Diencephalon (tissue), 1 donor: ENCODE results near the gene S100A4. TPM values are rescaled to one million over a fixed set of nuclear protein-coding genes. Genes with fewer than 3 reads are reported as not detected.

Experiments
- total RNA-seq: library from RNA; depleted of rRNA; stranded (reverse); fragments of >200 nt; gene quantifications from one replicate; pipeline ENCODE4 v1.2.3, GENCODE V29; 2014

The S100A4 gene
- 3.2 TPM for total RNA-seq

DNA sequence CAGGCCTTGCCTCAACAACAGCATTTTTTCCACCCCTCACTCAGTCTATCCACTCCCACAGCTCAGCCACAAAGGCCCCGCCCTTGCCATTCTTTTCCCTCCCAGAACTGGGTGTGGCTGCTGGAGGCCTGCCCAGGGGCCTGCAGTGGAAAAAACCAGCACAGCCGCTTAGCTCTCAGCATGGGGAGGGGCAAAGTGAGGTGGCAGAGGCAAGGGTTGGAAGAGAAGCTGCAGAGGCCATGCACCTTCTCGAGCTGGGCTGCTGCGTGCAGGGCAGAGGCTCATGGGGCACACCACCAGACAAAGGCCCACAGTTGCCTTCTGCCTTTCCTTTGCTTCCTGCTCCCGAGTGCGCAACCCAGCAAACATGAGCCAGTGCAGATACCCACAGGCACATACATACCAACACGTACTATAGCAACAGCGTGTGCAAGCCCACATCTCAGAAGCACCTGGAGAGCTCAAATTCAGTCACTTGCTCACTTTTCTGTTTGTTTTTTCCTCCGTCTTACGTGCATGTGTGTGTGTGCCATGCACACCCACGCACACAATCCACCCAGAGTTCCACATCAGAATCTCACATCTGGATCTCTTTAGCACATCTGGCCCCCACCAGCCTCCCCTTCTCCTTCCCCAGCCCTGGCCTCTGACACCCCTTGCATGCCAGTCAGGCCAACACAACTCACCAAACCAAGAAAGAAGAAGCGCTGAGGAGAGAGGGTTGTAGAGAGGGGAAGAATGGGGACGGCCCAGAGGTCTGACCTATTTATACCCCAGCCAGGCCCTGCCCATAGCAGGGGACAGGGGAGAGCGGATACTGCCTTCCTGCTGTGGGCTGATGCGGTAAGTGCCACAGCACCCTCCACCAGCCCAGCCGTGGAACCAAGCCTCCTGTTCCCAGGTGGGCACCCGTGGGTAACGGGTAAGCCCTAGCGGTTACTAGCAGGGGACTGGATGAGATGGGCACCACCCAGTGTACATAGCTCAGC lies at the start of gene S100A4:
S100A4 (minus strand) TSS at position 740 of the 989 bp plus-strand sequence. CDS start 1,012 bp downstream, outside the sequence.

DNA sequence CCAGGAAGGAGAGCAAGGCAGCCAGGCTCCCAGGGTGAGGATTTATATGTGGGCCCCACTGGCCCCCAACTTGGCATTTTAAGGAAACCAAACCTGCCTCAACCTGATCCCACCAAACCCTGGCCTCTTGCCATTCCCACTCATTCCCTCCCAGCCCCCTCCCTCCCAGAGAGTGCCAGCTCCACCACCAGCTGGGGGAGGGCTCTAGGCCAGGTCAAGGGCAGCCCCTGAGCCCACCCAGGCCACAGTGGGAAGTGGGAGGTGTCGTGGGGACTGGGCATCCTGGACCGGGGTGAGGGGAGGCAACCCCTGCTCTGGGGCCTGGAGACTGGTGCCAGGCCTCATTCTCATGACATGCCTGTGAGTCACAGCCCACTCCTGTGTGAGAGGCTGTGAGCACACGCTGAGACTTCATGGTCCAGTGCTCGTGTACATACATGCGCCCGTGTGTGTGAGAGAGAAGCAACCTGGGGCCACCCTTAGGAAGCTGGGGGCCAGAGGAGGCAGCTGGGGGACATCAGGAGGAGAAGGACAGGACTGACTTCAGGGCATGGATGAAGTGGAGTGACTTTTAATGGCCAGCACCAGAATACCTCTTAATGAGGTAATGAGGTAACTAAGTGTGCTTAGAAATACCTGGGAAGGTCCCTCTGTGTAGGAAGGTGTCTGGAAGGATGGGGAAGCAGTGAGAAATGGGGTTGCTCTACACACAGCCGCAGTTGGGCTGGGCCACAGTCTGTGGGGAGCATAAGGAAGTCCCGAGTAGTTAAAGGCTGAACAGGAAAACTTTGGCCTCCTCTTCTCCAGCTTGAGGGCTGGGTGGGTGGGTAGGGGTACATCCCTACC lies 20.1 kb upstream of the S100A4 start, which contains the start of gene S100A2:
S100A2 (minus strand) TSS at position 316 of the 846 bp plus-strand sequence. CDS start 1,967 bp downstream, outside the sequence.

GRCh38 chr1:153548722-153549688 lies 3.4 kb upstream of the S100A4 start, which contains the start of gene S100A3:
S100A3 (minus strand) TSS chr1:153549258; CDS start chr1:153548485, 773 bp downstream.

DNA sequence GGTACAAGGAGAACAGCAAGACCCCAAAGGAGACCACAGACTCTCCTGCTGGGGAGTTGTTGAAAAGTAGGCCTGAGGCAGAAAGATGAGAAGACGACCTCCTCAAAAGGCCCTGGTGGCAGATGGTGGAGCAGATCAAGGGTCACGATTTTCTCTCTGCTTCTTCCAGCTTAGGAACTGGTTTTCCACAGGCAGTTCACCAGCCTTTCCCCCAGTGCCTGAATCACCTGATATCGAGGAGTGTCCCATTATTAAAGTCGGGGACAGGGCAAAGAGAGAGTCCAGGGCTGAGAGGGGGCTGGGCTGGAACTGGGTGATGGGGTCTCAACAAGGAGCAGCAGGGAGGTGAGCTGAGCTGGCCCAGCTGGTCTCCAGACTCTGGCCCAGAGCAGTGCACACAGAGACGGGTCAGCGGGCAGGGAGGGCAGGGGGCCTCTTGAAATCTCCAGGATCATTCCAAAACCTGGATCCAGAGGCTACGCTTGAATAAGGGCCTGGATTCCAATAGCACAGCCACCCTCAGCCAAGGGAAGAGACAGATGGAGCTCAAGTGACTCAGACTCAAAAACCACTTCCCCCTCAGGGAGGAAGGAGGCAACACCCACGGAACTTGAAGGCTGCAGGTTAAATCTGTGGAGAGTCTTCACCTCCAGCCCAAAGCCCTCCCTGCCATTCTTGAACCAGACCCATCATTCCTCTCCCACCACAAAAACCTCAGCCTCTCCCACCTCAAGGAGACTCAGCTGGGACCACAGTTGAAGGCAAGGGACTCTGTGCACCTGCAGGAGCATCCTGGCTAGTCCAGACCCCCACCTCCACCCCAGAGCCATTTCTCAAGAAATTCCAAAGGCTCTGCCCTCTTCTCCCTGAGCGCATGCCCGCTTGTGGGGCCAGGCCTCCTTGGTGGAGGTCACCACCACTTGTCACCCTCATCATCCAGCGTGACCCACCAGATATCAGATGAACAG lies 4.9 kb downstream of the S100A4 start, which contains the start of gene S100A5:
S100A5 (minus strand) TSS at position 541 of the 968 bp plus-strand sequence. CDS start 743 bp downstream, outside the sequence.

DNA sequence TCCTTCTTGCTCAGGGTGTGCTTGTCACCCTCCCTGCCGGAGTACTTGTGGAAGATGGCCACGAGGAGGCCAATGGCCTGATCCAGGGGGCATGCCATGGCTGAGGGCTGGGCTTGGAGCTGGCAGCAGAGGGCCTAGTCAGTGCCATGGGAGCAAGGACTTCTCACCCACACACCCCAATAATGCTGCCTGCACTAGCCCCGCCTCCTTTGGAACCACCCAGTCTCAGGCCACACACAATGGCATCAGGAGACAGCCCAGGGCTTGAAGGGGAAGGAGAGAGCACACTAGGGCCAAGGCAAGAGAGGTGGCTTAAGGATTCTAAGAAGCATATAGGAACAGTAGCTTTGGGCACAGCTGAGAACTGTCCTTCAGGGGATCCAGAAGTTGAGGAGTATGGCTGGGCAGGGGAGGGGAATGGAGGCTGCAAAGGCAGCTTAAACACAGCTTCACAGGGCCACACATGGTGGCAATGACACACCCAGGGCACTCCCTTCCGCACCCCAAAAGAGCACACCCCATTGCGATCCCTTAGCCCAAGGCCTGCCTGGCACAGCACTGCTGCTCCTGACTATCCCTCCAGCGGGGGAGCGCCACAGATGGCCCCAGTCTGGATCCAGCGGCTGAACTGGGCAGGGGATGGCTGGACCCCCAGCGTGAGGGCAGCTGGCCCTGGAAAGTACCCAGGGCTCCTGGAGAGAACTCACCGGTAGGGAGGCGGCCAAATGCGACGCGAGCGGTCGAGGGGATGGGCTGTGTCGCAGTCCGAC lies 10.2 kb downstream of the S100A4 start, which contains the start of gene S100A6:
S100A6 (minus strand) TSS at position 750 of the 770 bp plus-strand sequence; CDS start at position 98, 652 bp downstream.

Other genes with a start within 250 kb of the S100A4 start
- gene PGLYRP3, start 232.9 kb downstream of the S100A4 start, total RNA-seq, result not detected
- not detected for gene PGLYRP4, start 197.0 kb downstream of the S100A4 start, total RNA-seq
- 55.1 TPM for gene S100A9, start 188.0 kb downstream of the S100A4 start, total RNA-seq
- 4.8 TPM for gene S100A12, start 170.2 kb downstream of the S100A4 start, total RNA-seq
- 13.1 TPM for gene S100A8, start 154.7 kb downstream of the S100A4 start, total RNA-seq
- not detected for gene S100A7A, start 129.3 kb downstream of the S100A4 start, total RNA-seq
- not detected for gene S100A7, start 85.2 kb downstream of the S100A4 start, total RNA-seq
- 51.7 TPM for gene S100A6, start 9.8 kb downstream of the S100A4 start, total RNA-seq
- gene S100A5, start 4.9 kb downstream of the S100A4 start, total RNA-seq, result not detected
- gene S100A3, start 3.5 kb upstream of the S100A4 start, total RNA-seq, result not detected
- not detected for gene S100A2, start 20.0 kb upstream of the S100A4 start, total RNA-seq
- 48.0 TPM for gene S100A16, start 67.3 kb upstream of the S100A4 start, total RNA-seq
- not detected for gene S100A14, start 70.5 kb upstream of the S100A4 start, total RNA-seq
- gene S100A13, start 81.7 kb upstream of the S100A4 start, total RNA-seq, result 15.0 TPM
- 2.1 TPM for gene S100A1, start 82.6 kb upstream of the S100A4 start, total RNA-seq
- 68.7 TPM for gene CHTOP, start 88.3 kb upstream of the S100A4 start, total RNA-seq
- gene SNAPIN, start 112.9 kb upstream of the S100A4 start, total RNA-seq, result 53.3 TPM
- gene ILF2, start 125.2 kb upstream of the S100A4 start, total RNA-seq, result 182 TPM
- 0.46 TPM for gene NPR1, start 132.9 kb upstream of the S100A4 start, total RNA-seq
- 47.5 TPM for gene INTS3, start 182.2 kb upstream of the S100A4 start, total RNA-seq
- gene SLC27A3, start 229.6 kb upstream of the S100A4 start, total RNA-seq, result 15.9 TPM